ENCODE results near the gene TNFSF12.

DNA sequence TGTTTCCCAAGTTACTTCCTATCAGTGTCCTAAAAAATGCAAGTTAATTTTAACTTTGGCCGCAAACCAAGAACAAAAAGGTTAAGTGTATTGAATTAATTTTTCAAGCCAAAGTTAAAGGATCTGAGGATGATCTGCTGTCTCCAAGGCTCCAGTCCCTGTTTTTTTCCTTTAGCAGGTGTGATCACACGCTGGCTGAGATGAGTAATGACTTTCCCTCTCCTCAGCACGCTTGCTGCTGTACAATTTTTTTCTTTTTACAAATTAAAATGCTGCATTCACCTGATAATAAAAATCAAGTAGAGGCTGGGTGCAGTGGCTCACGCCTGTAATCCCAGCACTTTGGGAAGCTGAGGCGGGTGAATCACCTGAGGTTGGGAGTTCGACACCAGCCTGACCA lies 3.9 kb upstream of the TNFSF12 start:
- TF ChIP-seq EZH2 (IDR thresholded peaks at IDR 0.05; ENCODE audit: insufficient read depth, poor library complexity, severe bottlenecking) (no peak), EZH2phosphoT487 (IDR thresholded peaks at IDR 0.05; ENCODE audit: insufficient read depth, low read depth) (no peak)

Data from GM23248 (cell line).